H1 (cell line): ENCODE results near the gene IFNL1. TPM values are rescaled to one million over a fixed set of nuclear protein-coding genes. Genes with fewer than 3 reads are reported as not detected.
A peak's percentile ranks its signal among the peaks of the same experiment; 100 is the strongest.

ENCODE experiments used
- CEBPB ChIP-seq: IDR thresholded peaks from 2 replicates; pipeline ENCODE4 v1.6.1; 2012; ENCODE audit warnings: low read depth, low read length
- SP1 ChIP-seq: IDR thresholded peaks from 2 replicates; pipeline ENCODE4 v1.6.1; 2011; ENCODE audit warnings: low read depth, low read length
- polyA plus RNA-seq, 7 experiments: library from polyadenylated mRNA; depleted of rRNA in 3 of 7; stranded (reverse) in 5 of 7; unstranded in 2 of 7; fragments of >200 nt in 5 of 7; fragments of 200-250 nt in 2 of 7; gene quantifications; 1 replicate in 5 of 7; 2 replicates in 1 of 7; 4 replicates in 1 of 7; pipeline versions ENCODE4 v1.2.1 to v1.2.3, GENCODE V29; 2011 to 2013; ENCODE audit warnings: missing spikeins in 2 of 7, mixed read lengths in 2 of 7
- total RNA-seq: library from RNA; stranded (reverse); fragmentation: NEBNext Ultra II Directional; extraction: Animal tissue kit (Norgen Biotek cat#: 25700); gene quantifications from 2 replicates; pipeline ENCODE4 v1.2.1, GENCODE V29; 2021

Gene IFNL1
- total and polyA plus RNA-seq, 2 of the 8 experiments (the other 6 are each of a cell fraction or from before 2014, with no cell fraction given), result not detected

DNA sequence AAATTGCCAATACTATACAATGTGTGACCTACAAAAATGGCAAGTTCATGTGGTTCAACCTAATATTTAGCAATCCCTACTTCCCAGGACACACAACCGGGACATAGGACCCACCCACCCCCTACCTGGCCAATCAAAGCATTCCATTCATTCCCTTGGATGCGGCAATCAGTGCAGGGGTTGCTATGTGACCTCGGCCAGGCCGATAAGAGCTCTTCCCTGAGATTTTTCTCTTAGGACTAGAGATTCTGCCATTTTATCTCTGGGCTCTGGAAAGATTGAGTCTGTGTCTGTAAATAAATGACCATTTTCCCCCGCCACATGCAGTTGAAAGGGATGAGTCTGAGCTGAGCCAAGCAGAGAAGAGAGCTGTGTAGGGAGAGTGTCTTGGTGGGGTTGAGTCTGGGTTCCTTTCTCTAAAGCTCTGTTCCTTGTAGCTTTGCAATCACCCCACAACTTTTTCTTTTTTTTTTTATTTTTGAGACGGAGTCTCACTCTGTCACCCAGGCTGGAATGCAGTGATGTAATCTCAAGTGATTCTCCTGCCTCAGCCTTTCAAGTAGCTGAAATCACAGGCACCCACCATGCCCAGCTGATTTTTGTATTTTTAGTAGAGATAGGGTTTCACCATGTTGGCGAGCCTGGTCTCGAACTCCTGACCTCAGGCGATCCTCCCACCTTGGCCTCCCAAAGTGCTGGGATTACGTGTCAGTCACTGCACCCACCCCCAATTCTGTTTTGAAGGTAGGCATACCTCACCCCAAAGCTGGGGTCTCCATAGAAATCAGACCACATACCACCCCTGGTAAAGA, 7.4 kb downstream of the IFNL1 start (continued):
- peak; percentile 41; the same call in 1 of the 2 replicates for TF ChIP-seq SP1
- peak; percentile 66; the same call in 1 of the 2 replicates for TF ChIP-seq CEBPB
